HTR-8/SVneo (cell line): ENCODE data around the gene NCLN.

ENCODE experiments used
- DNase-seq: peaks from one replicate; pipeline ENCODE4 v3.0.0; 2011; ENCODE audit warnings: low spot score, mixed read lengths; ENCODE audit not compliant: insufficient read length
- FAIRE-seq: peaks from 2 replicates; lab custom pipeline; 2011; peaks lifted over from hg19 to GRCh38; lab: Jason Lieb, UNC

The NCLN gene

GRCh38 chr19:3248728-3249326 is 63.1 kb downstream of the NCLN start:
- no peak for FAIRE-seq

GRCh38 chr19:3249408-3249807 is 63.7 kb downstream of the NCLN start:
- FAIRE-seq (no peak), DNase-seq (no peak)

More at GRCh38 chr19:3248728-3249326, 63.1 kb downstream of the NCLN start:
- DNase-seq = no peak

GRCh38 chr19:3250675-3251074 is 64.9 kb downstream of the NCLN start:
- no peak for DNase-seq
- no peak for FAIRE-seq

- FAIRE-seq (no peak), DNase-seq (no peak)
Measured at GRCh38 chr19:3251229-3251628, 65.5 kb downstream of the NCLN start.

GRCh38 chr19:3252650-3253049 is 66.9 kb downstream of the NCLN start:
- DNase-seq (no peak), FAIRE-seq (no peak)

- DNase-seq = no peak
- no peak for FAIRE-seq
Measured at GRCh38 chr19:3253270-3253669, 67.5 kb downstream of the NCLN start.

- FAIRE-seq (no peak), DNase-seq (no peak)
Measured at GRCh38 chr19:3254520-3254919, 68.8 kb downstream of the NCLN start.

- DNase-seq (no peak), FAIRE-seq (no peak)
Measured at GRCh38 chr19:3257071-3257470, 71.3 kb downstream of the NCLN start.
